HG02981 (cell line): ENCODE measurements around the gene TSPO2.

Source experiments
- ATAC-seq: cut with Tn5 transposase; IDR thresholded peaks from one replicate; pipeline ENCODE4 v1.9.1; 2021; ENCODE audit warnings: mild to moderate bottlenecking, moderate library complexity; ENCODE audit not compliant: unreplicated experiment

TSPO2 gene

DNA sequence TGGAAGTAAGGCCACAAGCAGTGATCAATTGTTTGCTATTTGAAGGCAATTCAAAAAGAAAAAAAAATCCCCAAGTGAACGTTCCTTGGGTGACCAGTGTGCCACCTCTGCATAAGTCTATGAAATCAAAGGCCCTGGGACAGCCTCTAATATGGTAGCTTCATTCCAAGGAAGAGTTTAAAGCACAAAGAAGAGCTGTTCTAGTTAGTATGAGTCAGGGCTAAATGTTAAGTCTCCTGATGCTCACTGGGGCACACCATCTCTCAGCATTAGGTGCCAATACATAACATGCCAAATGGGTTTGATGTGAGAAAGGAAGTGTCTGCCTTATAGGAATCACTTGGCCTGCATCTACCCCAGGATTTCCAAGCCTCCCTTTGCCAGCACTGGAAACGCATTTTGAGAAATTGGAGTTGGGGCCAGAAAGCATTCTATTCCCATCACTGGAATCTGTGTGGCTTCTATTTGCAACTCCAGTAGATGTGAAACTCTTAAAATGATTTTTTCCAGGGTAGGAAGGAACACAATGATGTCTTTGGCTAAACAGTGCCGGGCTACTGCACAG is 16.2 kb upstream of the TSPO2 start:
- ATAC-seq, result no peak

DNA sequence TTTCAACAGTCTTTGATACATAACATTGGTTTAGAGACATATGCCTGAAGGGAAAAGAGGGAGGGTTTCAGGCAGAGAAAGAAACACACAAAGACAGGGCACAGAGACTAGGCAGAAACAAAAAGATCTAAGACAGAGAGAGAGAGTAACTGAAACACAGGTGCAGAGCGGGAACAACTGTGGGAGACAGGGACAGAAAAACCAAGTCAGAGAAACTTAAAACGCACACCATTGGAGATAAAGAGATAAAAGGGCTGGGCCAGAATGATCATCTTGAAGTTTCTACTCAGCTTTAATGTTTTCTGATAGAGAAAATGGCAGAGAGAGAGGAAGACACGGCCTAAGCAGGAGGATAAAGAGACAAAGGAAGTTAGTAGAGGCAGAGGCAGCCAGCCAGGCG is 15.0 kb upstream of the TSPO2 start:
- ATAC-seq, result no peak

DNA sequence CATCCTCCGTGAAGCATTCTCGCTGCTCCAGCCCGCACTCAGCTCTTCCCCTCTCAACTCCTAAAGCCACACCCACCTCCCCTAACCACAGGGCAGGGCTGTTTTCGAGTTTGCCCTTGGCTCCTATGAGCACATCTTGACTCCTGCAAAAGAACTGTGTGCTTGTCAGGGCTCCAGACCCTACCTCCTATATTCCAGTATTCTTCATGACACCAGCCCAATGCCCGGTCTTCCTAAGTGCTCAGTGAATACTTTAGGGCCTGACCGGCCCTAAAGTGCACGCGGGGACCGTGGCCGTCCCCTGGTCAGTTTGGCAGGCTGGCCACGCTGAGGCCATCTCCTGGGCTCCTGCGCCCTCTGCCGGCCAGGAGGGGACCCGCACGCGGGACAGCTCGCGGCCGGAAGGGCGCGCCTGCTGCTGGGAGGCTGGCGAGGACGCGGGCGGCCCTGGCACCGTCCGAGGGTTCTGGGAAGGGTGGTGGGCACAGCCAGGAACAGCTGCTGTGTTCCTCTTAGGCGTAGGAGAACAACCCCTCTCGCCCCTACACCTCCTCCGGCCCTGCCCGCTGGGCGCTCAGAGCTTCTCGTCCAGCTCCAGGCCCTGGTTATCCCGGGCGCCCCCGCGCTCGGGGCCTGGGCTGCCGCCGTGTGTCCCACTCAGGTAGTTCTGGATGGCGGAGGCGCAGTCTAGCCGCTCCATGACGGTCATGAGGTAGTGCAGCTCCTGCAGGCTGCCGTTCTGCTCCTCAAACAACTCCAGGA is 14.3 kb upstream of the TSPO2 start:
- ATAC-seq, result peak; percentile 86

DNA sequence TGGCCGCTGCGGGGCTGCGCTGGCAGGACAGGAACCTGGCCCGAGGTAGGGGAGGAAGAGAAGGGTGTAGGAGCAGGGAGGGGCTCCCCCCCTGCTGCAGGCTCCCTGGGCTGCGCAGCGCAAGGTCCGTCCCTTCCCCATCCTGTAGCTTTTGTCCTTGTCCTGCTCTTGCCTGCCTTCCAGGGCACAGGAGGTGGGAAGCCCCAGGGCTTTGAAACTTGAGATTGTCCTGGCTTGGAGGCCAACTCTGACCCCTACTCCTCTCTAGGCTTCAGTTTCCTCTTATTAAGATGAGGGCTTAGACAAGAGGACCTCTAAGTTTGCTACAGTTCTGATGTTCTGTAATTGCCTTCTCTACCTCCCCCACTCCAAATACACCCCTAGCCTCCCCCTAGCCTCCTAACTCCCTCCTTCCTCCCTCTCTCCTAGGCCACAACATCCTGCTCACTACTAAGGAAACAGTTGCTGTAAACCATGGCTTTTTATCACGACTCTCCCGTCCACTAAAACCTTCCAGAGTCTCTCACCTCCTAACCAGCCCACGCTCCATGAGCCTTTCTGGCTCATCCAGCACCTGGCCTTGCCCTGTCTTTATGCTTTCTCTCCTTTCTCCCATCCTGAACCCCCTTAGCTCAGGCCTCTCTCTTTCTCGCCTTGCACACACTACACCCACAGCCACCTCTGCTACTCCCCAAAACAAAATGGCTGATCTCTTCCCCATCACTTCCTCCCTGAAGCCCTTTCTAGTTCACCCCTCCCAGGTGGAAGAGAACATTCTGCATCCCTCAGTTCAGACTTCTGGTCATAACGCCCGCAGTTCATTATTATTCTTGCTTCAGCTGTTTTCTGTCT is 13.5 kb upstream of the TSPO2 start:
- peak; percentile 35 for ATAC-seq

DNA sequence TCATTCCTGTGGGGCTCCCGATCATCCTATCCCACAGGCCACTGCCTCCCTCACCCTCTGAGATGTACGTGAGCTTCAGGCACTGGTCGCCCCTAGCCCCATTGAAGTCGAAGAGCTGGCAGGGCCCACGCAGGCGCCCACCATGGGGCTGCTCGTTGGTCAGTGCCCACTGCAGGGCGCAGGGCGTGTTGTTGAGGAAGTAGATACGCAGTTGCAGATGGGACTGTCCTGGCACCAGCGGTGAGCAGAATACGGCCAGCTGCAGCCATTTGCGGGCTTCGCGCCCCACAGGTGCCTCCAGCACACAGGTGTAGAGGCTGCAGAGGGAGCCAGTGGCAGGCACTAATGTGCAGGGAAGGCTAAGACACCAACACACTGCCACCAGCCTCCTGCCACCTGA is 9.4 kb upstream of the TSPO2 start:
- ATAC-seq, result no peak

DNA sequence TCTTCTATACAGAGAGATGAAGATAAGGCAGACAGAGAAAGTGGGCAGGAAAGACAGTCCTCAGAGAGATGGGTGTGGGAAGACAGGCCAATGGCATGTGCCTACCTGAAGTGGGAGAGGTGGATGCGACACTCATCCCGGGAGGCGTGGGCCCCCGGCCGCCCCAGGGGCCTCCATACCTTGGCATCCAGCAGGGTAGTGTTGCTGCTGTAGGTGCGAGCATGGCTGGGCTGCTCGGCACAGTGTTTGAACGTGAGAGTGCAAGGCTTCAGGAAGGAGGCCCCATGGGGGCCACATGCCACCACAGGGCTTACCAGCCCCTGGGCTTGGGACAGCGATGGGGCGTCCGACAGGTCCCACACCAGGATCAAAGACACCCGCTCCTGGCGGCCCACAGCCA is 8.5 kb upstream of the TSPO2 start:
- no peak for ATAC-seq

DNA sequence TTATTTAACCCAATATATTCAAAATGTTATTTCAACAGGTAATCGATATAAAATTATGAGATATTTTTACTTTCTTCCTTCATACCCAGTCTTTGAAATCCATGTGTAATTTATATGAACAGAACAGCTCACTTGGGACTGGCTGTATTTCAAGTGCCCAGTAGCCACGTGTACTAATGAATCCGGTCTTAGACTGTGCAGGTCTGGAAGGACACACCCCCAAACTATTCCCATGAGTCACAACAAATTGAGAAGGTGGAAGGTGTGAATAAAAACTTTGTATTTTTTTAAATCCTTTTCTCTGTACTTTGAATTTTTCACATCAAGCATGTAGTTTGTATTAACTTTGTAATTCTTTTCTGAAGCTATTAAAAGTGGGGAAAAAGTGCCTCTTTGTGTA is 6.1 kb upstream of the TSPO2 start:
- ATAC-seq, result no peak

DNA sequence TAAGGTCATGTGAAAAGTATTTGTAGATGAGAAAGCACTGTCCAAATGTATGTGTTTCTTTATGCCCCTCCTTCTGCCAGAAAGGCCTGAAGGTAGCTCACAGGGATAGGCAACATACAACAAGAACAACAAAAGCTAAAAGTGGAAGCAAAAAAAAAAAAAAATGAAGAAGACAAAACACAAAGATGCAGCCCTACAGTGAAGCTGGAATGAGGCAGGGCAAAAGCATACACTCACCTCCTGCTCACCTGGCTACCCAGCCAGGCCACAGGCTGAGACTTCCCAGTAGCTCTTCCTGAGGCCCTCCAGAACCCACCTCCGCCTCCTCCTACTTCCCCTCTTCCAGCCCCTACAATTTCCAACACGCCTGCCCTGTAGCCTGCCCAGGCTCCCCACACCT is 5.7 kb upstream of the TSPO2 start:
- no peak for ATAC-seq

DNA sequence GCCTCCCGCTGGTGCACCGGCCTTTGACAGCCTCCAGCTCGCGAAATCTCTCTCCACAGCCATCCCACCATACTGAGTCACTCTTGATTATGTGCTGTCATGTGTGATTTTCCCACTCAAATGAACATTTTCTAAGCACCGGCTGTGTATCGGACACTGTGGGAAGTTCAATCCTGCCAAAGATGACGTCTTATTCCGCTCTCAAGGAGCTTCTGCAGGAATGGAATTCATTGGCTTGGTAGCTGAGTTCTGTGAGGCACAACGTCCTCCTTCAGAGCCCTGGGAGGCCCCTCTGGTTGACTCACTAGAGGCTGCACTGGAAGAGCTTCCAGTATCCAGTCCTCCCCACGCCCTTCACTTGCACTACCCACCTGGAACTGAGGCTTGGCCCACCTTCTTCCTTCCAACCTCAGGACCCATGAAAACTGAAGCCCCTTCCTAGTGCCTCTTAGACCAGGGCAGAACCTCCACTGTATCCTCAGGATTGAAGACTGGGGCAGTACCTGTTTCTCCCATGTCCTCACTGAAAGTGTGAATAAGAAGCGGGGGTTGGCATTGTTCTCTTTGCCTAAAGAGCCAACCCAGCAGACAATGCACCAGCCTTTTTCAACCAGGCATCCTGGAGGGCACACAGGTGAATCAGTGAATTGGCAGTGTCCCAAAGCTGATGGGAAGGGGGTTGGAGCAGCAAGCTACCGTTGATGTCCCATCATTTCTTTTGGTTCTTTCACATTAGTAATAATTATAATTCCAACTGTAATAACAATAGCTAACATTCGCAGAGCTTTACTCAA is 5.0 kb upstream of the TSPO2 start:
- ATAC-seq, result no peak

DNA sequence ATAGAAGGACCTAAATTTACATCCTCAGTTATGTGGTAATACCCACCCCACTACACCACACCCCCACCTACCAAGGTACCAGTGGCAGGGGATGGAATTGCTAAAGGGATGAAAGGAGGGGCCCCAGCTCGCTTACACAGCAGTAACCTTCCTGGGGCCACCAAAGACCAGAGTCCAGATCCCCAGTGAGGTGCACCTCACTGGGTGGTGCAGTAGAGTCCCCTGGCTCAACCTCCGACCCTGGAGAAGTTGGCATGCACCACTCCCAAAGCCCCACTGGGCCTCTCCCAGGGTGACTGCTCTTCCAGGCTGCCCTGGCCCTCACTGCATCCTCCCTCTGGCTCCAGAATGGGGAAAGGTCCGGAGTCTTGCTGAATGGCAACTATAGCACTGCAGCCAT is 4.1 kb upstream of the TSPO2 start:
- no peak for ATAC-seq

DNA sequence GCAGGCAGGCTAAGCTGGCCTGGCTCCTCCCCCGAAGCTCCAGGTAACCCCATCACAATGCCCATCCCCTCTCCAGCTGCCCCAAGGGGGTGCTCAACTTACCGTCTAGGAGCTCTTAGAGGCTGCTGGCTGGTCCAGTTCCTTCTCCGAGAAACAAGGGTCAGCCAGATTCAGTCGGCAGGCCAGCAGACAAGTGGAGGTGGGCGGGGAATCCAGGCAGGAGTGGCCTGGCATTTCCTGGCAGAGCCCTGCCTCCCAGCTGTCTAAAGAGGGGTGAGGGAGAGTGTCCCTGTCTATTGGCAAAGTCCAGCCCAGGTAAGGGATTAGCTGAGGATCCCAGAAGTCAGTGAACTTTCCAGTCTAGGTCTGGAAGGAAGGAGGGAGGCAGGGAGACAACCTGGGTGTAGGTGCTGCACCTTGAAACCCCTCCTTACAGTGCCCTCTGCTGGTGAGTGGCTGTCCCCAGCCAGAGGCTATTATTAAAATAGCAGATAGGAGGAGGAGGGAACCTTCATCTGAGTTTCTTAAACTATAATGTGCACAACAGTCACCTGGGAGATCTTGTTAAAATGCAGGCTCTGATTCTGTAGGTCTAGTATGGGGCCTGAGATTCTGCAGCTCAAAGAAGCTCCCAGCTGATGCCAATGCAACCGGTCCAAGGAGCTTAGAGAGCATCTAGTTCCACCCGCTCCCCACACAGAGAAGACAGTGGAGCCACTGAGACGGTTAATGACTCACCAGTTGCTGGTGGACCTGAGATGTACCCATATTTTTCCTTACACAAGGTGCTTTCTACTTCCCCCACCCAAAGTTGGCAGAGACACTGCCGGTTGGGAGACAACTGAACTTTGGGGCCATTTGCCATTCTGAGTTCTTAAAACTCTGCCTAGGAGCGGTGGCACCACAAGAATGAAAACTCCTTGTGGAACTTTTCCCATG is 2.9 kb upstream of the TSPO2 start, which contains the start of gene UNC5CL:
TSS of gene UNC5CL (minus strand) at position 162 of the 939 bp plus-strand sequence. CDS start 4,147 bp downstream, outside the sequence.
- no peak for ATAC-seq

DNA sequence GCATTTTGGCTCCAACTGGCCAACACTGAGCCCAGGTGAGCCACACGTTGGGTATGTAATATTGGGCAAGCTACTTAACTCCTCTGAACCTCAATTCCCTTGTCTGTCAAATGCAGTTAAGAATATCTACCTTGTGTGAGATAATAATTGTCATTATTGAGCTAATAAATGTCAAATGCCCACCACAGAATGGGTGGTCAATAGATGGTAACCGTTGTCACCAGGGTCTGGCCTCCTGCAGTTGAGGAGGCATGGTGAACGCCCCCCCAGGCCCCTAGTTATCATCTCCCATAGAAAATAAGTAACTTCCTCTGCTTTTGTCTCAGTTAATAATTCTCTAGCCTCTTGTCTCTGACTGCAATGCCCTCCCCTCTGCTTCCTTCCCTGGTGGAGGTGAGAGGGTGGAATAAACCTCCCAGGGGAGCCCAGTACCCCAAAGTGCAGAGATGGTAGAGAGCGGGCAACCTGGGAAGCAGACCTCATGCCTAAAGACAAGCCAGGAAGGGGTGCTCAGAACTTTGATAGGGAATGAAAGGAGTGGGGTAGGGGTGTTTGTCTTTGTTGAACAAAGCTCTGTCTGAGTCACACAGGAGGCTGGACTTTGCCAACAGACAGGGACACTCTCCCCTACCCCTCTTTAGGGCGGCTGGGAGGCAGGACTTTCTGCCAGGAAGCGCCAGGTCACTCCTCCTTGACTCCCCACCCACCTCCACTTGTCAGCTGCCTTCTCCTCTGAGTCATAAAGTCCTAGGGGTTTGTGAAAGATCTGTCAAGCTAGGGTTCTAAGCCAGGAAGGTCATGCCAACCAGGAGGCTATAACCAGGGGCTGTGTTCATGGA is 1.9 kb upstream of the TSPO2 start:
- no peak for ATAC-seq

DNA sequence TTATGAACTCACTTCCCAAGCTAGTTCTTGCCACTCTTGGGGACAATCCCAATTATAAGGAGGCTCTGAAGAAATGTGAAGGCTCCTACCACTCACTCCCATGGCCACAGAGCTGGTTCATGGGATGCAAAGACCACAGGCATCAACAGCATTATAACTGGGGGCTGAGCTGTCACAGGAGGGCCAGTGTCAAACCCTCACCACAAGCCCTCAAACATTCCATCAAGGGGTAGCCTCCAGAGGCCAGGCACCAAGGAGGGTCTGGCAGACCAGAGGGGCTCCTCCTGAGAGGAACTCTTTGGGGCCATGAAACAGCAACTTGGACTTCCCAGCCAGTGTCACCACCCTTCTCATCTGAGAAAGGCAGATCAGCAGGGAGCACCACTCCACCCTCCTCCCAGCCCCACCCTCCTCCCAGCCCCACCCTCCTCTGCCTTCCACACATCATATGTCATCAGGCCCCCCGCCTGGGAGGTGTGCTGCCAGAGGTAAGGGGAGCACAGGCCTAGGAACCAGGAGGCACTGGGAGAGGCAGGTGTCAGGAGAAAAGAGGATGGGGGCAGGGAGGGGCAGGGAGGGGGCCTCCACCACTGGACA is 1.2 kb upstream of the TSPO2 start:
- ATAC-seq, result no peak

DNA sequence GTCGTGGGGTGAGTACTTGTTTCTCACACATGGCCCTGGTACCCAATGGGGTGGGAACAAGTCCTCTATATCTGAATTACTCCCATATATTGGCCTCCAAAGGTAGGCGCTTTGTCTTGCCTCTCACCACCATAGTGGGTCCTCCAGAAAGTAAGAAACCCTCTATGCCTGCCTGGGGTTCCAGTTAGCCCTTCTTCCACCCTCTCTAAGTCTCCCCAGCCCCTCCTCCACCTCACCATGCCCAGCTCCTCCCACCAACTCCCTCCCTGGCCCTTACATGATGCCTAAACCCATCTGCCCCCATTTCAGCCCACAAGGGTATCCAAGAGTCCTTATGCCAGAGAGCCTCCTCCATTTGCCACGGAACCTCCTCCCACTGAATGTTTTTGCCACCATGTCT is 884 bp downstream of the TSPO2 start:
- ATAC-seq, result no peak

DNA sequence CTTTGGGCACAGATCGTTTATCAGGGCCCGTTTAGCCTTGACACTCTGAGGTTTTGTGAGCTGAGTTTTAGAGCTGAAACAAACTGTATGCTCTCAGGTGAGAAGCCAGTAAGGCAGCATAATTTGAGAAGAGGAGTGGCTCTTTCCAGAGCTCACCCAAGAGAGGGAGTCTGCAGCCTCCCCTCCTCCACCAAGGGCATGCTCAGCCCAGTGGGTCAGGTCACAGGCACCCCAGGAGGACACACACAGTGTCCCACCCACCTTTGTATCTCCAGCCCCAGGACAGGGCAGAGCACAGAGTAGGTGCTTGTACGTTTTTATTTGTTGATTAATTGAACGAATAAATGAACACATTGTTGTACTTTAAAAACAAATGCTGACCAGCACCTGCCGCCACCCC is 3.4 kb downstream of the TSPO2 start:
- no peak for ATAC-seq

DNA sequence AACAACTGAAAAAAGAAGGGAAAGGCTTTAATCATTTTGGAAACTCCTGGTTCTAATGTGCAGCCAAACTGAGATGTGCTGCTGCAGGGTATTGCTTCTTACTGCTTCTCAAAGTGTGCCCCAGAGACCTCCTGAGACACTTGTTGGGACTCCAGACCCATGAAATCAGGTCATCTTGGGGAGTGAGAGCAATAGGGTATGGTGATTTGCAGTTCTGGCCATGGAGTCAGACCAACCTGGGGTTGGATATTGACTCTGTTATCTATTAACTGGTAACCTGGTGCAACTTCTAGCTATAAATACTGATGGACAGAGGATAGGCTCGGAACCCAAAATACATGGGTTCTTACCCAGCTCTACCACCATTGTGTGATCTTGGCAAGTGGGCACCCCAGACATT is 3.8 kb downstream of the TSPO2 start:
- no peak for ATAC-seq

DNA sequence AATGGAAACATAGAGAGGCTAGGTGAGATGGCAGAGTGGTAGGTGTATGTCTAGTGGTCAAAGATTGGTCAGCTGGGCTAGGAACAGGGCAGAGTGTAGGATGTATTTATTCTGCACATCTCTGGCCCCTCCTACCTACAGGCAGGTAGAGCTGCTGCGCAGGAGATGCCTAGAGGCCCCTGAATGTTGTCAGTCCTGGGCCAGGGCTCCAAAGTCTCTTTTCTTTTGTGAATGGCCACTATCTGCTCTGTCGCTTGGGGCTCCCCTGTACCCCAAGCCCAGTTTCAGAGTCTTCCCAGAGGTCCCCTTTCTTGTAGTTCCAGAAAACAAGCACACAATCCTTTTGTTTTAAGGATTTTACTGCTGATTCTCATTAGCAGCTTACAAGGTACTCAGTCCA is 5.0 kb downstream of the TSPO2 start:
- no peak for ATAC-seq
